Large intestine (tissue), 1 donor: Measurements from ENCODE around the gene XRN2. TPM values are rescaled to one million over a fixed set of nuclear protein-coding genes. Genes with fewer than 3 reads are reported as not detected.

Source experiments
- polyA plus RNA-seq: library from polyadenylated mRNA; unstranded; fragments of 120-200 nt; gene quantifications from one replicate; pipeline ENCODE4 v1.2.1, GENCODE V29; 2013

The XRN2 gene
- polyA plus RNA-seq, 1 donor, result 52.7 TPM

Other genes starting within 250 kb of the XRN2 start
- not detected for gene LINC00237, start 197.0 kb upstream of the XRN2 start, polyA plus RNA-seq
- 12.9 TPM for gene KIZ, start 177.2 kb upstream of the XRN2 start, polyA plus RNA-seq
- gene NKX2-4, start 94.2 kb downstream of the XRN2 start, polyA plus RNA-seq, result not detected
- gene NKX2-2, start 210.7 kb downstream of the XRN2 start, polyA plus RNA-seq, result 4.1 TPM